HG03039 (cell line): ENCODE data around the gene PRSS27.

Experiments
- ATAC-seq: cut with Tn5 transposase; IDR thresholded peaks from one replicate; pipeline ENCODE4 v1.9.1; 2021; ENCODE audit warnings: mild to moderate bottlenecking, moderate library complexity; ENCODE audit not compliant: unreplicated experiment

The PRSS27 gene

GRCh38 chr16:2752035-2752849, 32.2 kb upstream of the PRSS27 start, which contains the start of gene SRRM2:
SRRM2 (plus strand) TSS chr16:2752638; CDS start chr16:2756365, 3,727 bp downstream.
- peak; percentile 69 for ATAC-seq

GRCh38 chr16:2751577-2752034, 31.6 kb upstream of the PRSS27 start:
- ATAC-seq = peak; percentile 29

- no peak for ATAC-seq
Measured at GRCh38 chr16:2749936-2750335, 29.9 kb upstream of the PRSS27 start.

GRCh38 chr16:2749476-2749875, 29.5 kb upstream of the PRSS27 start:
- ATAC-seq = no peak

GRCh38 chr16:2748757-2749455, 28.9 kb upstream of the PRSS27 start:
- no peak for ATAC-seq

- ATAC-seq = no peak
Measured at GRCh38 chr16:2745961-2746360, 25.9 kb upstream of the PRSS27 start.

GRCh38 chr16:2745116-2745890, 25.3 kb upstream of the PRSS27 start:
- ATAC-seq = no peak

GRCh38 chr16:2744711-2745110, 24.7 kb upstream of the PRSS27 start:
- no peak for ATAC-seq

GRCh38 chr16:2743007-2743810, 23.2 kb upstream of the PRSS27 start:
- ATAC-seq = no peak

GRCh38 chr16:2742323-2743006, 22.4 kb upstream of the PRSS27 start:
- no peak for ATAC-seq

GRCh38 chr16:2741168-2741567, 21.1 kb upstream of the PRSS27 start:
- no peak for ATAC-seq

- no peak for ATAC-seq
Measured at GRCh38 chr16:2740476-2740875, 20.5 kb upstream of the PRSS27 start.

- no peak for ATAC-seq
Measured at GRCh38 chr16:2739625-2740430, 19.8 kb upstream of the PRSS27 start.

GRCh38 chr16:2738615-2739014, 18.6 kb upstream of the PRSS27 start:
- ATAC-seq = no peak

- no peak for ATAC-seq
Measured at GRCh38 chr16:2737895-2738418, 17.9 kb upstream of the PRSS27 start.

GRCh38 chr16:2737238-2737605, 17.2 kb upstream of the PRSS27 start:
- ATAC-seq = no peak

- no peak for ATAC-seq
Measured at GRCh38 chr16:2736476-2737237, 16.6 kb upstream of the PRSS27 start.

- ATAC-seq = no peak
Measured at GRCh38 chr16:2734844-2735515, 15.0 kb upstream of the PRSS27 start.
